Gastroesophageal sphincter (tissue), 3 donors: ENCODE measurements around the gene WNT11.

Source experiments
- CTCF ChIP-seq, 4 experiments: fragments of 200-600 bp in 2 of 4; fragments of 450-650 bp in 2 of 4; sonication (generic) in 1 of 4; IDR thresholded peaks; one replicate each; pipeline ENCODE4 v1.5.1; 2017 to 2019; ENCODE audit warnings: antibody characterized with exemption in 4 of 4, mild to moderate bottlenecking in 2 of 4, moderate library complexity in 2 of 4
- POLR2A ChIP-seq, 2 donors: fragments of 450-650 bp; IDR thresholded peaks; one replicate each; pipeline ENCODE4 v1.6.1; 2017; ENCODE audit warnings: antibody characterized with exemption in 2 of 2, mild to moderate bottlenecking in 2 of 2, moderate library complexity in 1 of 2

- TF ChIP-seq POLR2A (IDR thresholded peaks at IDR 0.05) (no peak), CTCF (IDR thresholded peaks at IDR 0.05) (no peak)
Measured at GRCh38 chr11:76169473-76169896, 36.8 kb downstream of the WNT11 start.
